Gastroesophageal sphincter (tissue), 4 donors: ENCODE data around the gene COL1A1. TPM values are rescaled to one million over a fixed set of nuclear protein-coding genes. Genes with fewer than 3 reads are reported as not detected.
A peak's percentile ranks its signal among the peaks of the same experiment; 100 is the strongest.

Experiments used
- ATAC-seq: fragments of 150-250 bp; one replicate; pipeline ENCODE4 v1.9.1; 2016; ENCODE audit warnings: mild to moderate bottlenecking, moderate library complexity
- H3K27ac ChIP-seq, 4 donors: fragments of 200-600 bp; sonication (generic) in 3 of 4; 1 replicate in 3 of 4; 2 replicates in 1 of 4; pipeline ENCODE4 v1.5.1; 2016 to 2019
- H3K27me3 ChIP-seq: fragments of 200-600 bp; sonication (generic); one replicate; pipeline ENCODE4 v1.5.1; 2019
- H3K36me3 ChIP-seq, 2 donors: fragments of 200-600 bp; sonication (generic); one replicate each; pipeline ENCODE4 v1.5.1; 2019; ENCODE audit warnings: control low read depth in 1 of 2
- H3K4me1 ChIP-seq, 3 donors: fragments of 200-600 bp; sonication (generic); 1 replicate in 2 of 3; 2 replicates in 1 of 3; pipeline ENCODE4 v1.5.1; 2016 to 2019; ENCODE audit warnings: control low read depth in 2 of 3
- H3K4me3 ChIP-seq, 2 donors: fragments of 200-600 bp; sonication (generic); one replicate each; pipeline ENCODE4 v1.5.1; 2019; ENCODE audit warnings: mild to moderate bottlenecking in 1 of 2, moderate library complexity in 1 of 2
- H3K9me3 ChIP-seq, 3 donors: fragments of 200-600 bp; sonication (generic); one replicate each; pipeline ENCODE4 v1.5.1; 2017 to 2019; ENCODE audit warnings: control low read depth in 2 of 3
- CTCF ChIP-seq, 4 experiments: fragments of 200-600 bp in 2 of 4; fragments of 450-650 bp in 2 of 4; sonication (generic) in 1 of 4; IDR thresholded peaks; one replicate each; pipeline ENCODE4 v1.5.1; 2017 to 2019; ENCODE audit warnings: antibody characterized with exemption in 4 of 4, mild to moderate bottlenecking in 2 of 4, moderate library complexity in 2 of 4
- EP300 ChIP-seq: sonication (generic); formaldehyde crosslinking; IDR thresholded peaks from one replicate; pipeline ENCODE4 v1.6.1; 2017; ENCODE audit warnings: antibody characterized with exemption, mild to moderate bottlenecking
- POLR2A ChIP-seq, 2 donors: fragments of 450-650 bp; IDR thresholded peaks; one replicate each; pipeline ENCODE4 v1.6.1; 2017; ENCODE audit warnings: antibody characterized with exemption in 2 of 2, mild to moderate bottlenecking in 2 of 2, moderate library complexity in 1 of 2
- POLR2AphosphoS5 ChIP-seq: sonication (generic); formaldehyde crosslinking; IDR thresholded peaks from one replicate; pipeline ENCODE4 v1.6.1; 2017; ENCODE audit warnings: antibody characterized with exemption
- WGBS, 2 donors: methylation state at CpG; one replicate each; pipeline ENCODE4 v1.1.5; 2018; ENCODE audit warnings: low coverage in 1 of 2; 5-methylcytosine and 5-hydroxymethylcytosine counted together
- total RNA-seq, 4 donors: library from RNA; depleted of rRNA; stranded (reverse); fragments of >200 nt; gene quantifications; one replicate each; pipeline ENCODE4 v1.1.0, GENCODE V29; 2016

COL1A1 gene
- total RNA-seq, 4 donors from 2014 or later: 14.6 to 92.9 (median 69.7) TPM

GRCh38 chr17:50180620-50181019 is 20.8 kb downstream of the COL1A1 start:
- H3K9me3 ChIP-seq: no peaks in the 10 kb centered on the region
- peaks cover 0 to 5% of the 10 kb centered on the region in 2 donors for H3K36me3 ChIP-seq
- H3K4me3 ChIP-seq: no peak overlapping the region
- peaks cover 3 to 67% (median 40%) of the 10 kb centered on the region in 3 donors for H3K4me1 ChIP-seq
- 0% methylated on average over 1 of the region's 12 CpGs; no CpG with 5 or more reads in 1 of the 2 donors for WGBS, 2 donors
- peak overlapping the region in 2 of 4 donors; percentile 86 to 87 for H3K27ac ChIP-seq
- no peak for ATAC-seq
- no peak for TF ChIP-seq CTCF (IDR thresholded peaks at IDR 0.05)
- no peaks in the 10 kb centered on the region for H3K27me3 ChIP-seq

GRCh38 chr17:50180111-50180510 is 21.3 kb downstream of the COL1A1 start:
- H3K27ac ChIP-seq: peak overlapping the region in 2 of 4 donors; percentile 86 to 87
- H3K4me1 ChIP-seq: peaks cover 3 to 67% (median 39%) of the 10 kb centered on the region in 3 donors
- H3K4me3 ChIP-seq: no peak overlapping the region
- ATAC-seq: no peak
- 80 to 100% methylated on average over 2 of the region's 4 CpGs for WGBS, 2 donors
- no peaks in the 10 kb centered on the region for H3K9me3 ChIP-seq
- no peaks in the 10 kb centered on the region for H3K27me3 ChIP-seq
- peaks cover 0 to 3% of the 10 kb centered on the region in 2 donors for H3K36me3 ChIP-seq
- no peak for TF ChIP-seq EP300
- TF ChIP-seq POLR2AphosphoS5: no peak
- TF ChIP-seq POLR2A (IDR thresholded peaks at IDR 0.05): no peak
- no peak for TF ChIP-seq CTCF (IDR thresholded peaks at IDR 0.05)

GRCh38 chr17:50177983-50178834 is 23.2 kb downstream of the COL1A1 start:
- WGBS, 2 donors: 0% methylated on average over 4 of the region's 22 CpGs; no CpG with 5 or more reads in 1 of the 2 donors
- H3K4me1 ChIP-seq: peaks cover 0 to 67% (median 34%) of the 10 kb centered on the region in 3 donors
- no peaks in the 10 kb centered on the region for H3K27me3 ChIP-seq
- H3K27ac ChIP-seq: peak overlapping the region; percentile 64 to 87 (median 86)
- H3K4me3 ChIP-seq: peak overlapping the region in 1 of 2 donors; percentile 6
- H3K36me3 ChIP-seq: peaks cover 0 to 4% of the 10 kb centered on the region in 2 donors
- peak; percentile 90 for ATAC-seq
- TF ChIP-seq CTCF (IDR thresholded peaks at IDR 0.05) (peak in 3 of 4 experiments; percentile 61 to 73 (median 61)), EP300 (no peak), POLR2AphosphoS5 (peak; percentile 72), POLR2A (IDR thresholded peaks at IDR 0.05) (peak; percentile 18 to 24)
- H3K9me3 ChIP-seq: no peaks in the 10 kb centered on the region

GRCh38 chr17:50177476-50177875 is 24.0 kb downstream of the COL1A1 start:
- Histone ChIP-seq H3K9me3 (no peaks in the 10 kb centered on the region), H3K27ac (peak overlapping the region; percentile 64 to 87 (median 86)), H3K4me3 (peak overlapping the region in 1 of 2 donors; percentile 6), H3K27me3 (no peaks in the 10 kb centered on the region), H3K36me3 (peaks cover 0 to 4% of the 10 kb centered on the region in 2 donors), H3K4me1 (peaks cover 0 to 73% (median 38%) of the 10 kb centered on the region in 3 donors)
- no peak for ATAC-seq
- 43% methylated on average over 5 of the region's 10 CpGs; no CpG with 5 or more reads in 1 of the 2 donors for WGBS, 2 donors
- TF ChIP-seq POLR2AphosphoS5 (no peak), CTCF (IDR thresholded peaks at IDR 0.05) (no peak), EP300 (no peak), POLR2A (IDR thresholded peaks at IDR 0.05) (no peak)
